Epithelial cell of esophagus (primary cell): ENCODE results near the gene DCXR.

Experiments used
- DNase-seq: peaks from one replicate; pipeline ENCODE4 v3.0.0; 2010; ENCODE audit warnings: low read depth
- H3K4me3 ChIP-seq: 2 replicates; pipeline ENCODE4 v1.5.1; 2011; ENCODE audit warnings: mild to moderate bottlenecking, low read length, control low read depth
- CTCF ChIP-seq: IDR thresholded peaks from 2 replicates; pipeline ENCODE4 v1.5.1; 2011; ENCODE audit warnings: low read depth, mild to moderate bottlenecking, low read length, control low read depth, inconsistent platforms; ENCODE audit not compliant: insufficient read depth; ENCODE audit errors: missing control alignments

The DCXR gene

GRCh38 chr17:81999976-82000802, 37.3 kb downstream of the DCXR start:
- H3K4me3 ChIP-seq = no peak overlapping the region
- no peak for TF ChIP-seq CTCF
- no peak for DNase-seq

GRCh38 chr17:81999587-81999975, 37.9 kb downstream of the DCXR start:
- DNase-seq = no peak
- TF ChIP-seq CTCF = no peak
- H3K4me3 ChIP-seq = no peak overlapping the region

GRCh38 chr17:81998691-81999438, 38.6 kb downstream of the DCXR start:
- DNase-seq = no peak
- H3K4me3 ChIP-seq = no peak overlapping the region
- TF ChIP-seq CTCF = no peak

GRCh38 chr17:81998212-81998611, 39.3 kb downstream of the DCXR start:
- no peak overlapping the region for H3K4me3 ChIP-seq
- DNase-seq = no peak
- TF ChIP-seq CTCF = no peak

DNA sequence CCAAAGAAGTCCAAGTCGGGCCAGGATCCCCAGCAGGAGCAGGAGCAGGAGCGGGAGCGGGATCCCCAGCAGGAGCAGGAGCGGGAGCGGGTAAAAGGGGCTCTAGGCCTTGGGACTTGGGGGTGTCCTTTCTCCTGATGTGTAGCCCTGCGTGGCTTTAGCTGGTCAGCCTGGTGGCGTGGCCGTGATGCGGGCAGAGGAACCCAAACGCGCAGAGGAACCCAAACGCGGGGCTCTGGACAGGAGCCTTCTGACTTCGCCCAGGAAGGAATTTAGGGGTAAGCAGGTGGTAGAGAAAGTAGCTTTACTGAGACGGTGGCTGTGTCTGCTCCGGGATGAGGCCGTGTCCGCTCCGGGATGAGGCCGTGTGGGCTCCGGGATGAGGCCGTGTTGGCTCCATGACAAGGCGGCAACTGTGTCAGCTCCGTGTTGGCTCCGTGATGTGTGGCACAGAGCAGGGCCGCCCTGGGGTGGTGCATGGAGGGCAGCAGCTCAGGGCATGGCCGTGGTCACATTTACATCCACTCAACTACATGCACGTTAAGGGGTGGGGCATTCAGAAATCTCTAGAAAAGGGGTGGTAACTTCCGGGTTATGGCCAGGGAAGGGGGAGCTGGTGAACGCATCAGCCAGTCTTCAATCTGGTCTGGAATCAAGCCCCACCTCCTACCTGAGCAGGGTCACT, 40.6 kb downstream of the DCXR start:
- TF ChIP-seq CTCF = no peak
- H3K4me3 ChIP-seq = no peak overlapping the region
- no peak for DNase-seq

DNA sequence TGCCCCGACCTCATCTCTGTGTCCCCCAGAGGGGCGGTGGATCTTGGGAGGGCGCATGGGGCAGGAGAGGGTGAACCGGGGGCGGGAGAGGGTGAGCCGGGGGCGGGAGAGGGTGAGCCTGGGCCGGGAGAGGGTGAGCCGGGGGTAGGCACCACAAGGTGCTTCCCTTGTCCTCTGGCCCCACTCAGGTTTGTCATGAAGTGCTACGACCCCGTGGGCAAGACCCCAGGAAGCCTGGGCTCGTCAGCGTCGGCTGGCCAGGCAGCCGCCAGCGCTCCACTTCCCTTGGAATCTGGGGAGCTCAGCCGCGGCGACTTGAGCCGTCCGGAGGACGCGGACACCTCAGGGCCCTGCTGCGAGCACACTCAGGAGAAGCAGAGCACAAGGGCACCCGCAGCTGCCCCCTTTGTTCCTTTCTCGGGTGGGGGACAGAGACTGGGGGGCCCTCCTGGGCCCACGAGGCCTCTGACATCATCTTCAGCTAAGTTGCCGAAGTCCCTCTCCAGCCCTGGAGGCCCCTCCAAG, 41.2 kb downstream of the DCXR start:
- DNase-seq = no peak
- TF ChIP-seq CTCF = no peak
- no peak overlapping the region for H3K4me3 ChIP-seq
